ENCODE measurements around the gene GMCL1. TPM values are rescaled to one million over a fixed set of nuclear protein-coding genes. Genes with fewer than 3 reads are reported as not detected.
"Not testable (repeated sequence)": the region's sequence is repeated elsewhere in the genome, so short reads cannot be mapped to it uniquely, and the experiment has no call there.

Gene GMCL1
- total RNA-seq, 1 donor from 2014 or later = 13.0 TPM

DNA sequence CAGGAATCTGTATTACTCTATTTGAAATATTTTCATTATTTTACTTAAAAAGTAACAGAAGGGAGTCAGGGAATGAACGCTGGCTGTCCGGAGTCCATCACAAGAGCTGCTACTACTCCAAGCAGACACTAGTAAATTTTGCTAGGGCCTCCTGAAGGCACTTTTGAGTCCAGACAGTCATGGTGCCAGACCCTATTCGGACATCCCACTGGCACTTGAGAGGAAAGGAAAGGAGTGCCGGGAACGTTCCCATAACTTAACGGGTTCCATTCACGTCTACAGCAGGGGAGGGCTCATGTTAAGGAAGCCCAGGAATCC is 563 bp upstream of the GMCL1 start:
- intact Hi-C loops (cut with micrococcal nuclease) = loop anchor here (1.0 to 10.0 kb wide), 11 partner anchors 12 to 1364 kb away; partner anchors contain the start of genes APLF, FBXO48, GFPT1 and SNRNP27
- TF ChIP-seq CTCF (IDR thresholded peaks at IDR 0.05) = no peak
- Mint-ChIP-seq H3K9me3 (no peaks in the 10 kb centered on the region), H3K36me3 (ENCODE audit: low read depth) (peaks cover 12% of the 10 kb centered on the region), H3K4me3 (peak overlapping the region; percentile 94), H3K4me1 (peaks cover 25% of the 10 kb centered on the region), H3K27ac (peak overlapping the region; percentile 96), H3K27me3 (no peaks in the 10 kb centered on the region)
- no peak for DNase-seq
- CTCF ChIA-PET = interaction anchor here (1.5 to 4.8 kb wide), 2 partner anchors 12 to 104 kb away, joined by 11 to 28 read pairs; no protein-coding TSS in a partner anchor
- POLR2A ChIA-PET = interaction anchor here (0.6 to 1.7 kb wide), 6 partner anchors 25 to 465 kb away, joined by 3 to 6 read pairs (median 3); partner anchors contain the start of genes ANXA4, C2orf42, MXD1 and SNRPG
- ATAC-seq (ENCODE audit: low read depth) = peak; percentile 1

DNA sequence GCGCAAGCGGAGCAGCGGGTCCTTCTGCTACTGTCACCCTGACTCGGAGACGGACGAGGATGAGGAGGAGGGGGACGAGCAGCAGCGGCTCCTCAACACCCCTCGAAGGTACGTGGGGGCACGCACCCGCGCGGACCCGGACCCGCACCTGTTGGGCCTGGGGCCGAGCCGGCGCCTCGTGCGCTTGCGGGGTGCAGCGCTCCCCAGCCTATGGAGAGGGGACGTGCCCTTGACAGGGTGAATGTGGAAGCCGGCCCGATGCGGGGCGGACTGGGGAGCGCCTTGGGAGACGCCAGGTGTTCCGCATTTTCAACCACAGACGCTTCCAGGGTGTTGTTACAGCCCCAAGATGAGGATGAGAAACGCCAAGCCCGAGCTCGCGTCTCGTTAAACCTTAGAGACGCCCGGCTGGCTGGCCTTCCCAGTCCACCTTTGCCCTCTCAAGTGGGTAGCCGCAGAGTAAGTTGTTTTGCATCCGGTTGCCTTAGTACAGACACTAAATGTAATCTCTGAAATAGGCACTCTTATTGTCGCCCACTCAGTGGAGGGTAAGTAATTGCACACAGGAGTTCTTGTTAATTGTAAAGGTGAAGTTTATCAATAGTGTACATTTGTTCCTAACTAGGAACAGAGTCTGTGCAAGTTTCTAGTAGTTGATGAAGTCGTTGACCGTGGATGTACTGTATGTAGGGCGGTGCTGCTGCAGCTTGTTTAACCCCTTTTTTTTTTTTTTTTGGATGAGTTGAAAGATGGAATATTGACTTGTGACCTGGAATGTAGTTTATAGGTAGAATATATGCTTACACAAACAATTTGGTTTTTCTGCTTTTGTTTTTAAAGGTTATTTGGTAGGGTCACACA is 815 bp downstream of the GMCL1 start:
- DNase-seq (peak; percentile 48), ATAC-seq (ENCODE audit: low read depth) (peak; percentile 7)
- Mint-ChIP-seq H3K4me1 (peaks cover 35% of the 10 kb centered on the region), H3K36me3 (ENCODE audit: low read depth) (peaks cover 12% of the 10 kb centered on the region), H3K27me3 (no peaks in the 10 kb centered on the region), H3K27ac (peak overlapping the region; percentile 59), H3K9me3 (no peaks in the 10 kb centered on the region), H3K4me3 (peak overlapping the region; percentile 94)
- ChIA-PET CTCF (no interaction called here), POLR2A (interaction anchor here (0.9 kb wide), 1 partner anchor 361 kb away, joined by 3 read pairs; the partner anchor contains the start of gene C2orf42)
- no peak for TF ChIP-seq CTCF (IDR thresholded peaks at IDR 0.05)
- intact Hi-C loops (cut with micrococcal nuclease) = no loop called here

GRCh38 chr2:69830906-69831241 is 1.4 kb downstream of the GMCL1 start:
- POLR2A ChIA-PET; intact Hi-C loops (cut with micrococcal nuclease); H3K27me3 Mint-ChIP-seq; H3K27ac Mint-ChIP-seq; H3K9me3 Mint-ChIP-seq; ATAC-seq (ENCODE audit: low read depth); DNase-seq; CTCF ChIA-PET: not testable (repeated sequence)
- Mint-ChIP-seq H3K4me1 (peaks cover 41% of the 10 kb centered on the region), H3K36me3 (ENCODE audit: low read depth) (peaks cover 12% of the 10 kb centered on the region), H3K4me3 (peak overlapping the region; percentile 94)

DNA sequence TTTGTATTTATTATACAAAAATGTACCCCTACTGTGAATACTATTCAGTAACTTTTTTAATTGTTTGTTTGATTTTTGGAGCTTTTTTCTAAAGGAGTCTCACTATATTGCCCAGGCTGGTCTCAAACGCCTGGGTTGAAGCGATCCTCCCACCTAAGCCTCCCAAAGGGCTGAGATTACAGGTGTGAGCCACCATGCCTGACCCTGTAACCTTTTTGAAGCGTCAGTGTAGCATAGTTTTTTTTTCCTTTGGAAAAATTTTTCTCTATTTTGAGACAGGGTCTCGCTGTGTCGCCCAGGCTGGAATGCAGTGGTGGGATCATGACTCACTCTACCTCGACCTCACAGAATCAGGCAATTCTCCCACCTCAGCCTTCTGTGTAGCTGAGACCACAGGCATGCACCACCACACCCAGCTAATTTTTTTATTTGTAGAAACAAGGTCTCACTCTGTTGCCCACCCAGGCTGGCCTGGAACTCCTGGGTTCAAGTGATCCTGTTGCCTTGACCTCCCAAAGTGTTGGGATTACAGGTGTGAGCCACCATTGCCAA is 2.0 kb downstream of the GMCL1 start:
- Mint-ChIP-seq H3K36me3 (ENCODE audit: low read depth) (peaks cover 15% of the 10 kb centered on the region), H3K27me3 (no peaks in the 10 kb centered on the region), H3K27ac (no peak overlapping the region), H3K4me3 (no peak overlapping the region), H3K9me3 (no peaks in the 10 kb centered on the region), H3K4me1 (peaks cover 46% of the 10 kb centered on the region)
- DNase-seq (no peak), ATAC-seq (ENCODE audit: low read depth) (no peak)
- no peak for TF ChIP-seq CTCF (IDR thresholded peaks at IDR 0.05)
- ChIA-PET CTCF (no interaction called here), POLR2A (interaction anchor here (0.6 kb wide), 1 partner anchor 59 kb away, joined by 12 read pairs; no protein-coding TSS in a partner anchor)
- intact Hi-C loops (cut with micrococcal nuclease) = no loop called here

DNA sequence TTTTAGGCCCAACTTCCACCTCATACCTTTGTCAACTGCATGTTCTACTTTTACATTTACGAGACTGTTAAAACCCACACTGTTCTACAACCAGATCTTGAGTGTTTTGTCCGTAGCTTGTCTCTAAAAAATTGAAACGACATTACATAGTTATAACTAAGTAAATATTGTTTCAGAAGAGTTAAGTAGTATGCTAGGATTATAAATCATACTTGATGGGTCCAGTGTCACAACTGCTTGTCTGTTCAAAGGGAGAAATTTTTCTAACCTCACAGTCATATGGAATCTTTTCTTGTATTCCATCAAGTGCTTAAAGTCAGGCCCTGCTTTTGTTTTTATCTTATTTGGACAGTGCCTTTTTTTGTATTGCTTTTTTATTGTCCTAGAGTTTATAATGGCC is 4.3 kb downstream of the GMCL1 start:
- ChIA-PET CTCF (interaction anchor here (1.9 kb wide), 1 partner anchor 109 kb away, joined by 4 read pairs; no protein-coding TSS in a partner anchor), POLR2A (no interaction called here)
- H3K4me1 Mint-ChIP-seq = peaks cover 46% of the 10 kb centered on the region
- H3K27ac Mint-ChIP-seq = no peak overlapping the region
- no peak for ATAC-seq (ENCODE audit: low read depth)
- no peak for TF ChIP-seq CTCF (IDR thresholded peaks at IDR 0.05)
- intact Hi-C loops (cut with micrococcal nuclease) = no loop called here
- no peak overlapping the region for H3K4me3 Mint-ChIP-seq
- no peak for DNase-seq
- H3K27me3 Mint-ChIP-seq = no peaks in the 10 kb centered on the region
- H3K9me3 Mint-ChIP-seq = no peaks in the 10 kb centered on the region
- peaks cover 24% of the 10 kb centered on the region for H3K36me3 Mint-ChIP-seq (ENCODE audit: low read depth)

Measured in activated B cell treated with CpG ODN at 0.5 μM for 24 hours (primary cell).